ENCODE measurements around the gene KCNH2. TPM values are rescaled to one million over a fixed set of nuclear protein-coding genes. Genes with fewer than 3 reads are reported as not detected.

KCNH2 gene
- total RNA-seq, 1 donor from 2014 or later = 10.0 TPM

GRCh38 chr7:150945171-150945852 lies 32.8 kb downstream of the KCNH2 start:
- TF ChIP-seq, protein P1, sequence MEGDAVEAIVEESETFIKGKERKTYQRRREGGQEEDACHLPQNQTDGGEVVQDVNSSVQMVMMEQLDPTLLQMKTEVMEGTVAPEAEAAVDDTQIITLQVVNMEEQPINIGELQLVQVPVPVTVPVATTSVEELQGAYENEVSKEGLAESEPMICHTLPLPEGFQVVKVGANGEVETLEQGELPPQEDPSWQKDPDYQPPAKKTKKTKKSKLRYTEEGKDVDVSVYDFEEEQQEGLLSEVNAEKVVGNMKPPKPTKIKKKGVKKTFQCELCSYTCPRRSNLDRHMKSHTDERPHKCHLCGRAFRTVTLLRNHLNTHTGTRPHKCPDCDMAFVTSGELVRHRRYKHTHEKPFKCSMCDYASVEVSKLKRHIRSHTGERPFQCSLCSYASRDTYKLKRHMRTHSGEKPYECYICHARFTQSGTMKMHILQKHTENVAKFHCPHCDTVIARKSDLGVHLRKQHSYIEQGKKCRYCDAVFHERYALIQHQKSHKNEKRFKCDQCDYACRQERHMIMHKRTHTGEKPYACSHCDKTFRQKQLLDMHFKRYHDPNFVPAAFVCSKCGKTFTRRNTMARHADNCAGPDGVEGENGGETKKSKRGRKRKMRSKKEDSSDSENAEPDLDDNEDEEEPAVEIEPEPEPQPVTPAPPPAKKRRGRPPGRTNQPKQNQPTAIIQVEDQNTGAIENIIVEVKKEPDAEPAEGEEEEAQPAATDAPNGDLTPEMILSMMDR (conservative IDR thresholded peaks at IDR 0.05) = no peak
- H3K4me1 Mint-ChIP-seq (ENCODE audit: unreplicated experiment) = peaks cover 23% of the 10 kb centered on the region
- no peak for DNase-seq (ENCODE audit: extremely low spot score, unreplicated experiment)
- H3K36me3 Mint-ChIP-seq = no peaks in the 10 kb centered on the region
- H3K9me3 Mint-ChIP-seq = no peaks in the 10 kb centered on the region
- H3K27ac Mint-ChIP-seq = peak overlapping the region; percentile 26
- H3K4me3 Mint-ChIP-seq = no peak overlapping the region
- no peaks in the 10 kb centered on the region for H3K27me3 Mint-ChIP-seq

DNA sequence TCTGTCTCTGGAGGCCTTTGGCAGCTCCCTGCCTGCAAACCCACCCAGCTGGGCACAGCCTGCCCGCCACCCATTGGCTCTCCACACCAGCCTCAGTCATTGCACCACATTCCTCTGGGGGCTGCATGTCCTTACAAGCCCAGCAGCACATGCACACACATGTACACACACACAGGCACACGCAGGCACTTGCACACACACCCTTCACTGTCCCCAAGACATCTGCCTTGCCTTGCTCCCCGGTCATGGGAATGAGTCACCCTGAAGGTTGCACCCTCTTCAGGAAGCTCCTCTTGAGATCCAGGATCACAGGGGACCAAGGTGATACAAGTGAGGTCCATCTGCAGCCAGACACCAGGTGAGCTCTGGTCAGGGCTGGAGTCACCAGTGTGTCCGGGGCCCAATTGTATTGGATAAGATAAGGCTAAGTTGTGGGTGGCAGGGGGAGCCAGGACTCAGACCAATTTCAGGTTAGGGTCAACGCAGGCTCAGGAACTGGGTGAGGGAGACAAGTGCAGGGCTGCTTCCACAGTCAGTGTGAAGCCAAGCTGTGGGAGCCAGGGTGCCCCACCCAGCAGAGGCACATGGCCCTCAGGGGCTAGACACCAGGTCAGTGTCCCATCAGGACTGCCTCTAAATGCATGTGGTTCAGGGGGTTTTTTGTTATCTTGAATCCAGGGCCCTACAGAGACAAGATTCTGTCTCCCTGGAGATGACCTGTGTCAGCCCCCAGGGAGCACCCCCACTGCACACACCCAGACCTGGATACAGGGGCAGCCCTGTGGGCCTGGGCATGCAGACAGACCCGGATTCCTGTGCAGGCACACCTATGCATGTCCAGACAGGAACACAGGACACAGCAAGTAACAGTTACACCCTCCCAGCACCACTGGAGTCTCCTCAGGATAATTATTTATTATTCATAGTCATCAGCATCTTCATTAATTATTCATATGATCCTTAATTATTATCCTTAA lies 33.8 kb downstream of the KCNH2 start:
- peak; percentile 55 for DNase-seq (ENCODE audit: extremely low spot score, unreplicated experiment)
- Mint-ChIP-seq H3K4me1 (ENCODE audit: unreplicated experiment) (peaks cover 16% of the 10 kb centered on the region), H3K27ac (no peak overlapping the region), H3K36me3 (no peaks in the 10 kb centered on the region), H3K9me3 (no peaks in the 10 kb centered on the region), H3K4me3 (no peak overlapping the region), H3K27me3 (peaks cover 3% of the 10 kb centered on the region)
- TF ChIP-seq, protein P1 (conservative IDR thresholded peaks at IDR 0.05) = no peak

GRCh38 chr7:150943453-150943814 lies 34.7 kb downstream of the KCNH2 start:
- Mint-ChIP-seq H3K4me3 (no peak overlapping the region), H3K36me3 (no peaks in the 10 kb centered on the region), H3K9me3 (no peaks in the 10 kb centered on the region), H3K27me3 (peaks cover 5% of the 10 kb centered on the region), H3K4me1 (ENCODE audit: unreplicated experiment) (peaks cover 11% of the 10 kb centered on the region), H3K27ac (no peak overlapping the region)
- TF ChIP-seq, protein P1 (conservative IDR thresholded peaks at IDR 0.05) = no peak
- DNase-seq (ENCODE audit: extremely low spot score, unreplicated experiment) = peak; percentile 47

DNA sequence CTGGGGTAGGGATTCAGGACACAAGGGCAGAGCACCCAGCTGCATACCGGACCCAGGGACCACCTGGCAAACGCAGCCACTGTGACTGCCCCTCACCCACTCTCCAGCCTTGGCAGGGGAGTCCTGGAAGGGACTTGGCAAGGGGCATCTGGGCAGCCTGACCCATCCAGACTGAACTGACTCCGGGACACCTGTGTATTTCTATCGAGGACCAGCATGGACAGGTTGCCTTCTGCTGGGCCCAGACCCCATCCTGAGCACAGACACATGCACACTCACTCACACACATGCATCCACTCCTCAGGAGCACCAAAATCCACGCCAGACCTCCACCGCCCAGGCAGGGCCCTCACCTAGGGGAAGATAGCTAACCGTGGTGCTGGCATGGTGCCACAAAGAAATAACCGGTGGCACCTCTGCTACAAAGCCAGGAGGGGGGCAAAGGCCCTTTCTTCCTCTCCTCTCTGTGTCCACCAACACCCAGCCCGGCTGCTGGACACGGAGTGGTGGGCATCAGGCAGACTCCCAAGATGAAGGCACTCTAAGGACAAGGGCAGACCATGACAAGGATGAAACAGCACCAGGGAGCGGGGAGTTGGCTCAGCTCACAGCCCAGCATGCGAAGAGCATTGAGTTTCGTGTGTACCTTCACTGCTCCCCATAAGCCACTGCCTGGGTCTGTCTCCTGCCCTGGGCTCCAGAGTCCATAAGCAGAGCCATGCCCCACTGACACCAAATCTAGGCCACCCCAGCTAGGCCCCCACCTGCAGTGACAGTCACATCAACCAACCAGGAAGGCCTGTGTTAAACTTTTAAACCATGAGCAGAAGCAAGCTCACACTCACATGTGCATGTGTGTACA lies 35.3 kb downstream of the KCNH2 start:
- H3K27ac Mint-ChIP-seq = no peak overlapping the region
- H3K4me1 Mint-ChIP-seq (ENCODE audit: unreplicated experiment) = peaks cover 15% of the 10 kb centered on the region
- TF ChIP-seq, protein P1 (conservative IDR thresholded peaks at IDR 0.05) = no peak
- H3K9me3 Mint-ChIP-seq = no peaks in the 10 kb centered on the region
- H3K4me3 Mint-ChIP-seq = no peak overlapping the region
- peaks cover 8% of the 10 kb centered on the region for H3K27me3 Mint-ChIP-seq
- no peaks in the 10 kb centered on the region for H3K36me3 Mint-ChIP-seq
- peak; percentile 57 for DNase-seq (ENCODE audit: extremely low spot score, unreplicated experiment)

DNA sequence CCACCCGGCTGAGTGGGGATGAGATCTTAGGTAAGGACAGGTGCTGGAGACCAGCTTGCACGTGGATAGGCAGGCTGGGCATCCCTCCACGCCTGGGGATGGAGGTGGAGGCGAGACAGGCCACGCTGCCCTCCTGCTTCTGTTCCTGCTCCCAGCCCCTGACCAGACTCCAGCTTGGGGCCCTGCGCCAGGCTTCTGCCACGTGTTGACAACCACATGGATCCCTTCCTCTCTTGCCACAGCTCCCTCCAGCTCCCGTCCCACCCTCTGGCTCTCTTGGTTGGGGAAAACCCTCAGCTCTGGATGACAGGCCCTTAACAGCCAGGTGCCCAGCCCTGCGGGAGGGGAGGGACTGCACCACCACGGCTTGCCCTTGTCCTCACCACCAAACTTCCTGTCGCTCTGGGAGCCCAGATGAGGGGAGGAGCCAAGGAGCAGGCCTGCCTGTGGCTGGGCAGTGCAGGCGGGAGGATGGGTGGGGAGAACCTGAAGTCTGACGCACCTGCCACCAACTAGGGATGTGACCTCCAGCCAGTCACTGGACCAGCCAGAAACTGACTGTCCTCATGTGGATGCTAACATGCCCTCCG lies 36.0 kb downstream of the KCNH2 start:
- Mint-ChIP-seq H3K36me3 (no peaks in the 10 kb centered on the region), H3K27ac (no peak overlapping the region), H3K27me3 (peaks cover 8% of the 10 kb centered on the region), H3K9me3 (no peaks in the 10 kb centered on the region), H3K4me1 (ENCODE audit: unreplicated experiment) (peaks cover 15% of the 10 kb centered on the region), H3K4me3 (no peak overlapping the region)
- TF ChIP-seq, protein P1 (conservative IDR thresholded peaks at IDR 0.05) = no peak
- DNase-seq (ENCODE audit: extremely low spot score, unreplicated experiment) = peak; percentile 62

Measured in type B pancreatic cell (in vitro differentiated cells).